NB4 (cell line): Measurements from ENCODE around the gene DIDO1.

Source experiments
- MAX ChIP-seq: IDR thresholded peaks from 2 replicates; pipeline ENCODE4 v1.6.1; 2011; ENCODE audit warnings: low read depth, low read length
- POLR2A ChIP-seq: IDR thresholded peaks from 2 replicates; pipeline ENCODE4 v1.6.1; 2011; ENCODE audit warnings: mild to moderate bottlenecking; ENCODE audit not compliant: insufficient read length; ENCODE audit errors: extremely low read depth
- TF ChIP-seq, protein P1 (sequence below): IDR thresholded peaks from one replicate; pipeline ENCODE4 v1.5.1; 2012; ENCODE audit warnings: low read depth, low read length

DNA sequence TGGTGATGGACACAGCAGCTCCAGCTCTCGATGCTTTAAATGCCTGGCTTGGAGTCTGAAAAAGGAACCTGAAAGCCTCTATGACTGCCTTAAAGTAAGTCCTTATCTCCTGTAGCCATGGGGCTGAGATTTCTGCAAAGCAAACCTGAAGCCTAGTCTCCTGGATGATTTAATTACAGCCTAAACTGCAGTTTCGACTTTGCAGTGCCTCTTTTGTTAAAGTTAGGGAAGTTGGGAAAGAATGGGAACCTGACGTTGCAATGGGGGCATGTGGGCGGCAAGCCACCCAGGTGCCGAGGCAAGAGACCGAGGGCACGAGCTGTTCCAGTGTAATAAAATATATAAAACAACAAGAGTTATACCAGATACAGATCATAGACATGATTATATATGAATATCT, 53.0 kb downstream of the DIDO1 start:
- TF ChIP-seq, protein P1, sequence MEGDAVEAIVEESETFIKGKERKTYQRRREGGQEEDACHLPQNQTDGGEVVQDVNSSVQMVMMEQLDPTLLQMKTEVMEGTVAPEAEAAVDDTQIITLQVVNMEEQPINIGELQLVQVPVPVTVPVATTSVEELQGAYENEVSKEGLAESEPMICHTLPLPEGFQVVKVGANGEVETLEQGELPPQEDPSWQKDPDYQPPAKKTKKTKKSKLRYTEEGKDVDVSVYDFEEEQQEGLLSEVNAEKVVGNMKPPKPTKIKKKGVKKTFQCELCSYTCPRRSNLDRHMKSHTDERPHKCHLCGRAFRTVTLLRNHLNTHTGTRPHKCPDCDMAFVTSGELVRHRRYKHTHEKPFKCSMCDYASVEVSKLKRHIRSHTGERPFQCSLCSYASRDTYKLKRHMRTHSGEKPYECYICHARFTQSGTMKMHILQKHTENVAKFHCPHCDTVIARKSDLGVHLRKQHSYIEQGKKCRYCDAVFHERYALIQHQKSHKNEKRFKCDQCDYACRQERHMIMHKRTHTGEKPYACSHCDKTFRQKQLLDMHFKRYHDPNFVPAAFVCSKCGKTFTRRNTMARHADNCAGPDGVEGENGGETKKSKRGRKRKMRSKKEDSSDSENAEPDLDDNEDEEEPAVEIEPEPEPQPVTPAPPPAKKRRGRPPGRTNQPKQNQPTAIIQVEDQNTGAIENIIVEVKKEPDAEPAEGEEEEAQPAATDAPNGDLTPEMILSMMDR, result no peak
- no peak for TF ChIP-seq MAX
- no peak for TF ChIP-seq POLR2A
